GM23248 (cell line): ENCODE results near the gene PRKCA. TPM values are rescaled to one million over a fixed set of nuclear protein-coding genes. Genes with fewer than 3 reads are reported as not detected.

ENCODE experiments used
- DNase-seq: peaks from one replicate; pipeline ENCODE4 v3.0.0-alpha.2; 2015
- H2AFZ ChIP-seq: fragments of 200-600 bp; sonication (generic); 2 replicates; pipeline ENCODE4 v1.6.1; 2016; ENCODE audit warnings: antibody characterized with exemption
- H3F3A ChIP-seq: fragments of 200-600 bp; sonication (generic); 2 replicates; pipeline ENCODE4 v1.6.1; 2016; ENCODE audit warnings: mild to moderate bottlenecking, antibody characterized with exemption, mixed run types; ENCODE audit not compliant: insufficient read depth
- H3K27ac ChIP-seq: fragments of 200-600 bp; sonication (generic); 2 replicates; pipeline ENCODE4 v1.5.1; 2016; ENCODE audit warnings: mild to moderate bottlenecking
- H3K27me3 ChIP-seq: fragments of 200-600 bp; sonication (generic); replicated peaks from 2 replicates; pipeline ENCODE4 v1.6.1; 2016; ENCODE audit warnings: mild to moderate bottlenecking; ENCODE audit not compliant: insufficient read depth
- H3K36me3 ChIP-seq: fragments of 200-600 bp; sonication (generic); 2 replicates; pipeline ENCODE4 v1.6.1; 2016; ENCODE audit warnings: low read depth, mild to moderate bottlenecking
- H3K4me1 ChIP-seq: fragments of 200-600 bp; sonication (generic); 2 replicates; pipeline ENCODE4 v1.6.1; 2016; ENCODE audit warnings: mild to moderate bottlenecking; ENCODE audit not compliant: insufficient read depth
- H3K4me2 ChIP-seq: fragments of 200-600 bp; sonication (generic); one replicate; pipeline ENCODE4 v1.6.1; 2016; ENCODE audit warnings: mild to moderate bottlenecking; ENCODE audit not compliant: unreplicated experiment
- H3K4me3 ChIP-seq: fragments of 200-600 bp; sonication (generic); 2 replicates; pipeline ENCODE4 v1.5.1; 2016; ENCODE audit warnings: mild to moderate bottlenecking
- H3K79me2 ChIP-seq: fragments of 200-600 bp; sonication (generic); 2 replicates; pipeline ENCODE4 v1.6.1; 2016; ENCODE audit warnings: mild to moderate bottlenecking; ENCODE audit not compliant: insufficient read depth
- H3K9ac ChIP-seq: fragments of 200-600 bp; sonication (generic); 2 replicates; pipeline ENCODE4 v1.6.1; 2016; ENCODE audit warnings: mild to moderate bottlenecking
- H3K9me2 ChIP-seq: fragments of 200-600 bp; sonication (generic); 2 replicates; pipeline ENCODE4 v1.6.1; 2016; ENCODE audit warnings: mixed run types, mild to moderate bottlenecking, moderate library complexity; ENCODE audit not compliant: insufficient read depth
- H3K9me3 ChIP-seq: fragments of 200-600 bp; sonication (generic); one replicate; pipeline ENCODE4 v1.6.1; 2017; ENCODE audit warnings: low read depth
- H4K20me1 ChIP-seq: fragments of 200-600 bp; sonication (generic); 2 replicates; pipeline ENCODE4 v1.6.0; 2016; ENCODE audit not compliant: insufficient read depth
- EZH2 ChIP-seq: fragments of 200-600 bp; sonication (generic); IDR thresholded peaks from 2 replicates; pipeline ENCODE4 v1.6.1; 2018; ENCODE audit warnings: antibody characterized with exemption, mild to moderate bottlenecking; ENCODE audit not compliant: insufficient read depth, poor library complexity, severe bottlenecking
- EZH2phosphoT487 ChIP-seq: fragments of 200-600 bp; sonication (generic); IDR thresholded peaks from 2 replicates; pipeline ENCODE4 v1.6.1; 2018; ENCODE audit warnings: antibody characterized with exemption, moderate library complexity, mild to moderate bottlenecking, low read depth; ENCODE audit not compliant: insufficient read depth
- WGBS, 2 experiments: methylation state at CpG; one replicate each; pipeline ENCODE4 v1.1.6; 2015 to 2017; ENCODE audit warnings: low lambda C conversion rate in 2 of 2, low coverage in 1 of 2; ENCODE audit errors: missing lambda C conversion rate in 2 of 2; 5-methylcytosine and 5-hydroxymethylcytosine counted together
- in situ Hi-C: fragments of 300-500 bp; cut with MboI; formaldehyde crosslinking; loops from 2 replicates; pipeline ENCODE4 v1.15.0; 2020
- polyA plus RNA-seq: library from polyadenylated mRNA; unstranded; fragments of >200 nt; fragmentation: Nextera tagmentation; extraction: Ambion mirVana; gene quantifications from 2 replicates; pipeline ENCODE4 v1.2.1, GENCODE V29; 2016
- total RNA-seq: library from RNA; depleted of rRNA; stranded (reverse); fragments of >200 nt; shearing (Covaris generic); gene quantifications from 2 replicates; pipeline ENCODE4 v1.2.3, GENCODE V29; 2014

Gene PRKCA
- total and polyA plus RNA-seq, 2 experiments from 2014 or later: 17.3 to 28.5 TPM

DNA sequence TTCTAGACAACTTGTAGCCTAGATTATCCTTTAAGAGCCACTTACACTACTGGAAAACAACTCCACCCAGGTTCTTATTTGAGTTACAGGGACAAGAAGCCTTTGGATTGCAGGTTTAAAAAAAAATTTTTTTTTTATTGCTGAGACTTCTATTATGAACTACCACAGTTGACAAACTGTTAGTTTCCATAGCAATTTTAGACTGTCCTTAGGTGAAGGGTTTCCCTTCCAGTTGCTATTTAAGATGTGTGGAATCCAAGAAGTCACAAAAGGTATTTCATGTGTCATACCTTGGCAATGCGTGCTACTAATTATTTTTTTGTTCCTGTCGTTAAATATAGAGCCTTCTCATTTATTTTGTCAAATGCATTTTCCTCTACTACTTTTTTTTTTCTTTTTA, 253.2 kb downstream of the PRKCA start:
- Histone ChIP-seq H3K79me2 (peaks cover 72% of the 10 kb centered on the region), H4K20me1 (no peaks in the 10 kb centered on the region), H3K27me3 (no peaks in the 10 kb centered on the region), H3K4me3 (no peak overlapping the region), H3K36me3 (no peaks in the 10 kb centered on the region), H3K9ac (no peak overlapping the region), H3K9me2 (no peaks in the 10 kb centered on the region), H3K9me3 (no peaks in the 10 kb centered on the region), H3K4me1 (0 out of 2 replicates have a peak, but pooled peaks cover 4% of the 10 kb centered on the region), H3K4me2 (no peak overlapping the region), H3F3A (no peaks in the 10 kb centered on the region), H2AFZ (no peak overlapping the region), H3K27ac (no peak overlapping the region)
- DNase-seq: no peak
- TF ChIP-seq EZH2phosphoT487: no peak
- no peak for TF ChIP-seq EZH2
- WGBS, 2 experiments: 79 to 87% methylated on average over 2 of the region's 2 CpGs
- in situ Hi-C loops: loop anchor here (25.0 kb wide), 1 partner anchor 293 kb away; no protein-coding TSS in a partner anchor

DNA sequence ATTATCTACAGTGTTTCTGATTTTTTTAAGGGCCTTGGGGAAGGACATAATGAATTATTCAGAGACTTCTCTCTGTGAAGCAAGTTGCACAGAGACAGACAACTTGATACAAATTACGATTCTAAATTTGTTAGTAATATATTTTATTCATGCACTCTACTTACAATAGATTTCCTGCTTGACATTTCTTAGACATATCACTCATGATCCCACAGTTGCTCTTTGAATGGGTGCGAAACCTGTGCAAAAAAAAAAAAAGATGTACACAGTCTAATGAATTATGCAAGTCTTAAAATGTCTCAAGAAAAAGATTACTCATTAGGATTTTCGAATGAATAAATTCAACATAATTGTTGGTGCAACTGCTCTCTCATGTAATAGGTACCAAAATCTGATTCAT, 254.8 kb downstream of the PRKCA start:
- no peak overlapping the region for H2AFZ ChIP-seq
- H3K4me2 ChIP-seq: no peak overlapping the region
- in situ Hi-C loops: loop anchor here (25.0 kb wide), 1 partner anchor 295 kb away; no protein-coding TSS in a partner anchor
- 92 to 93% methylated on average over 3 of the region's 3 CpGs for WGBS, 2 experiments
- H4K20me1 ChIP-seq: no peaks in the 10 kb centered on the region
- H3K9ac ChIP-seq: no peak overlapping the region
- no peaks in the 10 kb centered on the region for H3K9me3 ChIP-seq
- no peak overlapping the region for H3K27ac ChIP-seq
- H3K27me3 ChIP-seq: no peaks in the 10 kb centered on the region
- peaks cover 60% of the 10 kb centered on the region for H3K79me2 ChIP-seq
- TF ChIP-seq EZH2phosphoT487 (no peak), EZH2 (no peak)
- no peaks in the 10 kb centered on the region for H3K4me1 ChIP-seq
- no peaks in the 10 kb centered on the region for H3F3A ChIP-seq
- DNase-seq: no peak
- H3K4me3 ChIP-seq: no peak overlapping the region
- no peaks in the 10 kb centered on the region for H3K9me2 ChIP-seq
- H3K36me3 ChIP-seq: no peaks in the 10 kb centered on the region

DNA sequence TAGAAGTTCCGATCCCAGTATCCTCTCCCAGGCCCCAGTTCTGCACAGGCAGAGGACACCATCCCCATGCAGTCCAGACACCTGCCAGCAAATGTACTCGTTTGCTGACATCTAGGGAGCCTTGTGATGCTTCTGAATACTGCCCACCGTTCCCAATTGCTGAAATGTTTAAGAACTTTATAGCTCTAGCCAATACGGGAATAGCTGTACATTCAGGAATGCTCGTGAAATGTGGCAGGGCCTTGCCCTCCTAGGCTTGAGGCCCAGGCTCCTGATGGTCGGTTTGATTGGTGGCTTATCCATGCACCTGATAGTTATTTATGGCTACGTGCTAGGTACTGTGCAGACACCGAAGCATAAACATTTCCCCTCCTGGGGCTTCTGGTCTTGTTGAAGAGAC, 255.5 kb downstream of the PRKCA start:
- WGBS, 2 experiments: 89 to 93% methylated on average over 8 of the region's 8 CpGs
- Histone ChIP-seq H4K20me1 (no peaks in the 10 kb centered on the region), H3F3A (no peaks in the 10 kb centered on the region), H3K9ac (no peak overlapping the region), H3K27ac (no peak overlapping the region), H2AFZ (no peak overlapping the region), H3K4me2 (no peak overlapping the region), H3K4me1 (no peaks in the 10 kb centered on the region), H3K27me3 (no peaks in the 10 kb centered on the region), H3K9me2 (no peaks in the 10 kb centered on the region), H3K79me2 (peaks cover 61% of the 10 kb centered on the region), H3K4me3 (no peak overlapping the region), H3K9me3 (no peaks in the 10 kb centered on the region), H3K36me3 (no peaks in the 10 kb centered on the region)
- DNase-seq: no peak
- in situ Hi-C loops: loop anchor here (25.0 kb wide), 1 partner anchor 296 kb away; no protein-coding TSS in a partner anchor
- TF ChIP-seq EZH2 (no peak), EZH2phosphoT487 (no peak)

DNA sequence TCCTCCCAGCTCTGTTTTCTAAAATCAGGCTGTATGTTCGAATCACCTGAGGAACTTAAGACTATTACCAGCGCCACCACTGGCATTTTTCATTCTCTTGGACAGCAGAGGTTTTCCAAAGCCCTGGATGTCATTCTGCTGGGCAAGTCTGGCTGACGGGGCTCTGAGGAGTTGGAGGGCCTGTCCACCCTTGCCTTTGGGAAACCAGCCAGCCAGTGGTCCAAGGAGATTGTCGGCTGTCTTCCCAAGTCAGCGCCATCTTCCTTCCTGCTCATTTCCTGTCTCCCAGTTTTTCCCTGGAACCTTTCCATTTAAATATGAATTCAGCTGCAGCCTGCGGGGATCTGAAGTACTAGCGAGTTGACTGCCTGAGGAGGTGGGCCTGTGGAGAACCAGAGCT, 258.3 kb downstream of the PRKCA start:
- in situ Hi-C loops: loop anchor here (25.0 kb wide), 1 partner anchor 298 kb away; no protein-coding TSS in a partner anchor

DNA sequence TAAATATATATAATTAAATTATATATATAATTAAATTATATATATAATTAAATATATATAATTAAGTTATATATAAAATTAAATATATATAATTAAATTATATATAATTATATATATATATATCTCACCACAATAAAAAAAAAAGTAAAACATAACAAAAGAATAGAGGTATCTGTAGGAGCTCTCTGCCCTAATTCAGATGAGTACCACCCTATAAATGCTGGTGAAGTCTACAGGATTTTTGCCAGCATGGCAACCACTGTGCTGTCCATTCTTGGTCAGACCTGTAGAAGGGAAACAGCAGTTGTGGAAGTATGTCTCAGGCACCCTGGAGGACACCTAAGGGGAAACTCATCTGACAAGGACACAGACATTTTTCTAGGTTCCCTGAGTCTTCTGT, 259.7 kb downstream of the PRKCA start:
- no peak for TF ChIP-seq EZH2phosphoT487
- in situ Hi-C loops: loop anchor here (25.0 kb wide), 1 partner anchor 300 kb away; no protein-coding TSS in a partner anchor

More for the DNA sequence above, 258.3 kb downstream of the PRKCA start:
- Histone ChIP-seq H3K4me2 (no peak overlapping the region), H3K4me3 (no peak overlapping the region), H3K27me3 (no peaks in the 10 kb centered on the region), H3K9me3 (no peaks in the 10 kb centered on the region), H4K20me1 (no peaks in the 10 kb centered on the region), H3K36me3 (no peaks in the 10 kb centered on the region), H3K79me2 (peaks cover 75% of the 10 kb centered on the region), H3K9ac (no peak overlapping the region), H3F3A (no peaks in the 10 kb centered on the region), H3K27ac (no peak overlapping the region), H3K9me2 (no peaks in the 10 kb centered on the region), H2AFZ (no peak overlapping the region), H3K4me1 (peaks cover 8% of the 10 kb centered on the region)
- DNase-seq: no peak
- WGBS, 2 experiments: 96% methylated on average over 7 of the region's 7 CpGs
- TF ChIP-seq EZH2phosphoT487 (no peak), EZH2 (no peak)

More for the DNA sequence above, 259.7 kb downstream of the PRKCA start:
- H3K4me2 ChIP-seq: no peak overlapping the region
- no peak overlapping the region for H3K9ac ChIP-seq
- no peaks in the 10 kb centered on the region for H3K27me3 ChIP-seq
- no peak overlapping the region for H3K4me3 ChIP-seq
- H3F3A ChIP-seq: peaks cover 7% of the 10 kb centered on the region
- H2AFZ ChIP-seq: no peak overlapping the region
- no peaks in the 10 kb centered on the region for H3K36me3 ChIP-seq
- H3K4me1 ChIP-seq: peaks cover 13% of the 10 kb centered on the region
- H3K79me2 ChIP-seq: peaks cover 80% of the 10 kb centered on the region
- H3K9me3 ChIP-seq: no peaks in the 10 kb centered on the region
- no peak overlapping the region for H3K27ac ChIP-seq
- H3K9me2 ChIP-seq: no peaks in the 10 kb centered on the region
- no peak for DNase-seq
- no peaks in the 10 kb centered on the region for H4K20me1 ChIP-seq
